ENCODE data around the gene HID1. TPM values are rescaled to one million over a fixed set of nuclear protein-coding genes. Genes with fewer than 3 reads are reported as not detected.

HID1 gene
- total and polyA plus RNA-seq, 8 donors = 36.5 to 304 (median 82.2) TPM

DNA sequence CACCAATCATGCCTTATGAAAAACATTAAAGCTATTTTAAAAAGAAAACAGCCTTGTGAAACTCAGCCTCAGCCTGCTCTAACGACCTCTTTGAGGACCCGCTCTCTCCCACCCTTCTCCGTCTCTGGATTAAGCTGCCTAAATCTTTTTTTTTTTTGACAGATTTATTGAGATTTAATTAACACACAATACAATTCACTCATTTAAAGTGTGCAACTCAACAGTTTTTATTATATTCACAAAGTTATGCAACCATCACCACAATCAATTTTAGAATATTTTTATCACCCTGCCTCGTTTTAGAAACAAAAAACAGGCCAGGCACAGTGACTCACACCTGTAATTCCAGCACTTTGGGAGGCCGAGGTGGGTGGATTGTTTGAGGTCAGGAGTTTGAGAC, 23.3 kb upstream of the HID1 start:
- Histone ChIP-seq H3K9me3 (no peaks in the 10 kb centered on the region), H3K27ac (no peak overlapping the region), H3K4me3 (no peak overlapping the region), H3K36me3 (peaks cover 12 to 21% (median 19%) of the 10 kb centered on the region in 4 donors), H3K4me1 (peaks cover 12 to 28% (median 20%) of the 10 kb centered on the region in 4 donors), H3K27me3 (no peaks in the 10 kb centered on the region)
- TF ChIP-seq, protein P1, sequence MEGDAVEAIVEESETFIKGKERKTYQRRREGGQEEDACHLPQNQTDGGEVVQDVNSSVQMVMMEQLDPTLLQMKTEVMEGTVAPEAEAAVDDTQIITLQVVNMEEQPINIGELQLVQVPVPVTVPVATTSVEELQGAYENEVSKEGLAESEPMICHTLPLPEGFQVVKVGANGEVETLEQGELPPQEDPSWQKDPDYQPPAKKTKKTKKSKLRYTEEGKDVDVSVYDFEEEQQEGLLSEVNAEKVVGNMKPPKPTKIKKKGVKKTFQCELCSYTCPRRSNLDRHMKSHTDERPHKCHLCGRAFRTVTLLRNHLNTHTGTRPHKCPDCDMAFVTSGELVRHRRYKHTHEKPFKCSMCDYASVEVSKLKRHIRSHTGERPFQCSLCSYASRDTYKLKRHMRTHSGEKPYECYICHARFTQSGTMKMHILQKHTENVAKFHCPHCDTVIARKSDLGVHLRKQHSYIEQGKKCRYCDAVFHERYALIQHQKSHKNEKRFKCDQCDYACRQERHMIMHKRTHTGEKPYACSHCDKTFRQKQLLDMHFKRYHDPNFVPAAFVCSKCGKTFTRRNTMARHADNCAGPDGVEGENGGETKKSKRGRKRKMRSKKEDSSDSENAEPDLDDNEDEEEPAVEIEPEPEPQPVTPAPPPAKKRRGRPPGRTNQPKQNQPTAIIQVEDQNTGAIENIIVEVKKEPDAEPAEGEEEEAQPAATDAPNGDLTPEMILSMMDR (IDR thresholded peaks at IDR 0.05) = no peak
- TF ChIP-seq POLR2A (IDR thresholded peaks at IDR 0.05) (no peak), EP300 (IDR thresholded peaks at IDR 0.05) (no peak)
- DNase-seq = no peak
- intact Hi-C loops (cut with DNase I; ENCODE audit: low total_unique reads) = no loop called here
- WGBS, 5 donors = 72 to 80% (median 79%) methylated on average over 5 of the region's 5 CpGs

DNA sequence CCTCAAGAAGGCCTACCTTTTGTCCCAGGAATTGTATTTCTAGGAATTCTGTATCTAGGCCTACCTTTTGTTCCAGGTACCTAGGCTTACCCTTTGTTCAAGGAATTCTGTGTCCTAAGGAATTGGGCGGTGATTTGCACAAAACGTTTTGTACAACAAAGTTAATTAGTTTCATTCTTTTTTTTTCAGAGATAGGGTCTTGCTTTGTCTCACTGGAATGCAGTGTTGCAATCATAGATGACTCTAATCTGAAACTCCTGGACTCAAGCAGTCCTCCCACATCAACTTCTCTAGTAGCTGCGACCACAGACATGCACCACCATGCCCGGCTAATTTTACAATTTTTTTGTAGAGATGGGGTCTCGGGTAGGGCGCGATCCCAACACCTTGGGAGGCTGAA, 21.9 kb upstream of the HID1 start:
- peaks cover under 1 to 7% (median 5%) of the 10 kb centered on the region in 4 donors for H3K36me3 ChIP-seq
- intact Hi-C loops (cut with DNase I; ENCODE audit: low total_unique reads) = no loop called here
- H3K9me3 ChIP-seq = no peaks in the 10 kb centered on the region
- H3K4me1 ChIP-seq = peaks cover 16 to 42% (median 34%) of the 10 kb centered on the region in 4 donors
- no peaks in the 10 kb centered on the region for H3K27me3 ChIP-seq
- DNase-seq = no peak
- TF ChIP-seq POLR2A (IDR thresholded peaks at IDR 0.05) (no peak), POLR2AphosphoS5 (IDR thresholded peaks at IDR 0.05) (no peak), EP300 (IDR thresholded peaks at IDR 0.05) (no peak)
- TF ChIP-seq, protein P1 (IDR thresholded peaks at IDR 0.05) = no peak
- H3K4me3 ChIP-seq = no peak overlapping the region
- H3K27ac ChIP-seq = peak overlapping the region in 1 of 5 donors; percentile 94
- WGBS, 5 donors = 84 to 89% (median 88%) methylated on average over 7 of the region's 7 CpGs

DNA sequence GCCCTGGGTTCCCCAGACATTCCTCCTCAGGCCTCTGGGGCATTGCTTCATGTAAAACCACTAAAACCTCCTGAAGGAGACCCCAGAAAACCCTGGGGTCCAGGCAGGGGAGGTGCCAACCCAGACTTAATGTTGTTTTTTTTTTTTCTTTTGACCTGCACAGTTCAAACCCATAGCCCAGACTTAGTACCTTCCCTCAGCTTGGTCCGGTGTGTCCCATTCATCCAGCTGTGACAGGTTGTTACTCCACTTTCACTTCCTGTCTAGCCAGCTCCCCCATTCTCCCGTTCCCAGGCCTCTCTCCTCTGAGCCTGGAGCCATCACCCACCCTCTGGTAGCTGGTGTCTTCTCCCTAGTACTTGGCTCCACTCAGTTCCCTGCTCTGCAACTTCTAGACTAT, 19.7 kb upstream of the HID1 start:
- H3K36me3 ChIP-seq = peaks cover 0 to 4% (median 0%) of the 10 kb centered on the region in 4 donors
- H3K9me3 ChIP-seq = no peaks in the 10 kb centered on the region
- peak in 1 of 2 donors; percentile 65 for DNase-seq
- 23 to 58% (median 38%) methylated on average over 2 of the region's 2 CpGs for WGBS, 5 donors
- H3K4me1 ChIP-seq = peaks cover 25 to 58% (median 50%) of the 10 kb centered on the region in 4 donors
- intact Hi-C loops (cut with DNase I; ENCODE audit: low total_unique reads) = no loop called here
- H3K4me3 ChIP-seq = no peak overlapping the region
- TF ChIP-seq POLR2AphosphoS5 (IDR thresholded peaks at IDR 0.05) = no peak
- no peak for TF ChIP-seq EP300 (IDR thresholded peaks at IDR 0.05)
- TF ChIP-seq, protein P1 (IDR thresholded peaks at IDR 0.05) = no peak
- no peak for TF ChIP-seq POLR2A (IDR thresholded peaks at IDR 0.05)
- peaks cover 0 to 8% (median 0%) of the 10 kb centered on the region in 3 donors for H3K27me3 ChIP-seq
- peak overlapping the region; percentile 67 to 95 (median 95) for H3K27ac ChIP-seq

DNA sequence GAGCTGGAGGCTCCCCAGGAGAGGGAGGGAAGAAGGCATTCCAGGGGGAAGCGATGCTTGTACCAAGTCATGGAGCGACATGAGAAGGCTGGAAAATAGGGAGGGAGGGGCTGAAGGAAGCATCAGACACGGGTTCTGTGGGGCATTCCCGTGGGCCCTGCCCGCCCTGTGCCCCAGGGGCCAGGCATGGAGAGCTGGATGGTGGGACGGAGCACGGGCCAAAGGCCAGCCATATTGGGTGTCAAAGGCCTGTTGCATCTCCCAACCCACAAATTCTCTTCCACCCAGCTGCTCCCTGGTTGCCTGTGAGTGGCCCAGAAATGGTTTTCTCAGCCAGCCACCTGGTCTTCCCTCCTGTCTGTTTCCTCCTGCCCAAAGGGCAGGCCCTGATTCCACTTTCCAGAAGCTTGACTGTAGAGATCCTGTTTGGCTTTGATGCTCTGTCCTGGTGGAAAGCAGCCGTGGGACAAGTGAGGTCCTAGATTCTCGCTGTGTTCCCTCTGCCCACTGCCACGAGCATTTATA, 18.1 kb upstream of the HID1 start:
- Histone ChIP-seq H3K27me3 (peaks cover 0 to 8% (median 0%) of the 10 kb centered on the region in 3 donors), H3K36me3 (peaks cover 0 to 4% (median 0%) of the 10 kb centered on the region in 4 donors), H3K4me1 (peaks cover 31 to 73% (median 56%) of the 10 kb centered on the region in 4 donors), H3K27ac (peak overlapping the region; percentile 10 to 95 (median 95)), H3K9me3 (no peaks in the 10 kb centered on the region), H3K4me3 (no peak overlapping the region)
- 79 to 86% (median 82%) methylated on average over 9 to 10 of the region's 10 CpGs for WGBS, 5 donors
- no peak for DNase-seq
- intact Hi-C loops (cut with DNase I; ENCODE audit: low total_unique reads) = no loop called here
- TF ChIP-seq POLR2A (IDR thresholded peaks at IDR 0.05) (no peak), POLR2AphosphoS5 (IDR thresholded peaks at IDR 0.05) (no peak), EP300 (IDR thresholded peaks at IDR 0.05) (no peak)
- TF ChIP-seq, protein P1 (IDR thresholded peaks at IDR 0.05) = no peak
